HepG2 (cell line): ENCODE measurements around the gene MAJIN. TPM values are rescaled to one million over a fixed set of nuclear protein-coding genes. Genes with fewer than 3 reads are reported as not detected.
A peak's percentile ranks its signal among the peaks of the same experiment; 100 is the strongest.

Source experiments
- ATAC-seq: fragments of 200-7000 bp; cut with Tn5 transposase; 3 replicates; pipeline ENCODE4 v1.9.1; 2020; ENCODE audit warnings: mild to moderate bottlenecking, moderate library complexity
- BruUV-seq: library from RNA; stranded (reverse); fragments of 400-500 nt; replicated peaks from 2 replicates; lab custom pipeline; 2021; lab: Mats Ljungman, UMichigan
- CTCF ChIA-PET: fragments of 300-600 bp; formaldehyde crosslinking; extraction: SDS; loops from one replicate; lab custom pipeline; 2021; ENCODE audit warnings: low total read pairs, inconsistent platforms, low intra/inter-chr PET ratio; lab: Yijun Ruan, JAX
- POLR2A ChIA-PET: fragments of 350-600 bp; sonication (Branson Sonifier 250); formaldehyde crosslinking; loops from one replicate; lab custom pipeline; 2020; ENCODE audit warnings: antibody characterized with exemption, inconsistent platforms; lab: Yijun Ruan, JAX
- DNase-seq: peaks from one replicate; pipeline ENCODE4 v3.0.0-alpha.2; 2015; ENCODE audit warnings: low spot score
- FAIRE-seq: peaks from 3 replicates; lab custom pipeline; 2011; peaks lifted over from hg19 to GRCh38; lab: Jason Lieb, UNC
- H2AFZ ChIP-seq: one replicate; pipeline ENCODE4 v1.6.1; 2011; ENCODE audit warnings: low read length, inconsistent platforms
- H3K27ac ChIP-seq: fragments of 300-600 bp; 3 replicates; pipeline ENCODE4 v1.8.0; 2011; ENCODE audit warnings: mixed run types, mild to moderate bottlenecking, mixed read lengths, low read length, inconsistent platforms; ENCODE audit not compliant: insufficient read depth; ENCODE audit errors: extremely low read length
- H3K27me3 ChIP-seq, 2 experiments: fragments of 200-600 bp in 1 of 2; 2 replicates in 1 of 2; 3 replicates in 1 of 2; pipeline versions ENCODE4 v1.6.0 to v1.8.0; 2011; ENCODE audit warnings: low read length in 2 of 2, mild to moderate bottlenecking in 2 of 2, moderate library complexity in 2 of 2, inconsistent platforms in 1 of 2; ENCODE audit not compliant: insufficient read depth in 2 of 2, control insufficient read depth in 1 of 2
- H3K36me3 ChIP-seq, 2 experiments: fragments of 200-600 bp in 1 of 2; replicated peaks in 1 of 2; 2 replicates in 1 of 2; 3 replicates in 1 of 2; pipeline versions ENCODE4 v1.5.1 to v1.8.0; 2011; ENCODE audit warnings: low read length in 2 of 2, inconsistent platforms in 1 of 2; ENCODE audit not compliant: insufficient read depth in 2 of 2, control insufficient read depth in 1 of 2
- H3K4me1 ChIP-seq: 2 replicates; pipeline ENCODE4 v1.5.1; 2012; ENCODE audit warnings: low read length, inconsistent platforms; ENCODE audit not compliant: insufficient read depth
- H3K4me2 ChIP-seq: 2 replicates; pipeline ENCODE4 v1.6.0; 2011; ENCODE audit warnings: low read depth, low read length, inconsistent platforms
- H3K4me3 ChIP-seq, 3 experiments: fragments of 200-600 bp in 1 of 3; sonication (generic), shearing (Covaris generic) in 1 of 3; replicated peaks in 1 of 3; 2 replicates each; pipeline ENCODE4 v1.5.1; 2011 to 2016; ENCODE audit warnings: low read length in 3 of 3, inconsistent platforms in 2 of 3, low read depth in 2 of 3, mild to moderate bottlenecking in 2 of 3, control low read depth in 1 of 3, mixed read lengths in 1 of 3; ENCODE audit not compliant: insufficient read depth in 1 of 3
- H3K79me2 ChIP-seq: one replicate; pipeline ENCODE4 v1.6.1; 2011; ENCODE audit warnings: low read length, inconsistent platforms; ENCODE audit not compliant: insufficient read depth
- H3K9ac ChIP-seq: 2 replicates; pipeline ENCODE4 v1.6.0; 2011; ENCODE audit warnings: mild to moderate bottlenecking, low read depth, low read length, inconsistent platforms; ENCODE audit not compliant: insufficient read depth
- H3K9me3 ChIP-seq: 2 replicates; pipeline ENCODE4 v1.5.1; 2012; ENCODE audit warnings: mild to moderate bottlenecking, low read length
- H4K20me1 ChIP-seq: 2 replicates; pipeline ENCODE4 v1.6.0; 2011; ENCODE audit warnings: inconsistent platforms, mild to moderate bottlenecking, low read length, moderate library complexity; ENCODE audit not compliant: insufficient read depth
- FOXP1 ChIP-seq, 2 experiments: fragments of 450-650 bp in 1 of 2; IDR thresholded peaks; 2 replicates each; pipeline ENCODE4 v1.6.1; 2017 to 2018; ENCODE audit warnings: antibody characterized with exemption in 1 of 2
- GATAD2A ChIP-seq: IDR thresholded peaks from 2 replicates; pipeline ENCODE4 v1.6.1; 2016
- MAX ChIP-seq: IDR thresholded peaks from 2 replicates; pipeline ENCODE4 v1.6.1; 2012; ENCODE audit warnings: inconsistent platforms
- ZFX ChIP-seq: sonication (generic); formaldehyde crosslinking; IDR thresholded peaks from 2 replicates; pipeline ENCODE4 v1.4.0; 2020; ENCODE audit warnings: mild to moderate bottlenecking, low read depth, missing genetic modification reagents, moderate library complexity
- ZNF205 ChIP-seq: IDR thresholded peaks from 2 replicates; pipeline ENCODE4 v1.6.1; 2018; ENCODE audit warnings: missing biosample characterization, missing genetic modification reagents
- ZNF317 ChIP-seq: sonication (generic); formaldehyde crosslinking; IDR thresholded peaks from 2 replicates; pipeline ENCODE4 v1.5.0; 2020; ENCODE audit warnings: mild to moderate bottlenecking, missing genetic modification reagents
- ZNF557 ChIP-seq: sonication (generic); formaldehyde crosslinking; IDR thresholded peaks from 2 replicates; pipeline ENCODE4 v1.4.0; 2020; ENCODE audit warnings: missing genetic modification reagents
- ZNF710 ChIP-seq: sonication (generic); formaldehyde crosslinking; IDR thresholded peaks from 2 replicates; pipeline ENCODE4 v1.5.0; 2020; ENCODE audit warnings: mild to moderate bottlenecking, missing genetic modification reagents, borderline replicate concordance
- WGBS: methylation state at CpG from one replicate; pipeline ENCODE4 v1.1.6; 2017; ENCODE audit warnings: low lambda C conversion rate; 5-methylcytosine and 5-hydroxymethylcytosine counted together
- in situ Hi-C: cut with HindIII; loops from 2 replicates; pipeline ENCODE4 v1.10.0; 2017; ENCODE audit warnings: low pct_unique_long_range_greater_than_20kb; ENCODE audit not compliant: extremely low pct_ligation_motif_present
- intact Hi-C: fragments of 100-400 bp; cut with micrococcal nuclease; formaldehyde crosslinking; loops from one replicate; pipeline ENCODE4 v1.10.0; 2022; ENCODE audit not compliant: unreplicated experiment
- polyA plus RNA-seq, 8 experiments: library from polyadenylated mRNA; depleted of rRNA in 3 of 8; stranded (reverse) in 7 of 8; unstranded in 1 of 8; fragments of >200 nt; fragmentation: Illumina TruSeq in 4 of 8; extraction: Trizol in 4 of 8; gene quantifications; 2 replicates each; pipeline versions ENCODE4 v1.2.1 to v1.2.3, GENCODE V29; 2011 to 2016; ENCODE audit warnings: low read depth in 4 of 8, missing spikeins in 1 of 8, mixed read lengths in 1 of 8; ENCODE audit not compliant: insufficient read depth in 1 of 8
- total RNA-seq, 5 experiments: library from RNA; depleted of rRNA; stranded (reverse); fragments of >200 nt; fragmentation: Illumina TruSeq; extraction: Trizol; gene quantifications; 2 replicates each; pipeline ENCODE4 v1.2.3, GENCODE V29; 2016; ENCODE audit warnings: low read depth in 1 of 5
- TF ChIP-seq, protein P1 (sequence below): sonication (generic); formaldehyde crosslinking; IDR thresholded peaks from 2 replicates; pipeline ENCODE4 v1.8.0; 2022; ENCODE audit warnings: missing genetic modification reagents, mild to moderate bottlenecking, inconsistent platforms, borderline replicate concordance
- TF ChIP-seq, protein P2 (sequence below): sonication (generic); formaldehyde crosslinking; IDR thresholded peaks from 2 replicates; pipeline ENCODE4 v1.4.0; 2020; ENCODE audit warnings: missing genetic modification reagents
- TF ChIP-seq, protein P3 (sequence below): sonication (generic); formaldehyde crosslinking; IDR thresholded peaks from 2 replicates; pipeline ENCODE4 v1.5.0; 2020; ENCODE audit warnings: mild to moderate bottlenecking, missing genetic modification reagents
- TF ChIP-seq, protein P4 (sequence below): IDR thresholded peaks from 2 replicates; pipeline ENCODE4 v1.6.1; 2016; ENCODE audit warnings: missing compliant biosample characterization, missing genetic modification reagents, borderline replicate concordance

Gene MAJIN
- total and polyA plus RNA-seq, 2 of the 13 experiments (the other 11 are each of a cell fraction or from before 2014, with no cell fraction given): not detected

DNA sequence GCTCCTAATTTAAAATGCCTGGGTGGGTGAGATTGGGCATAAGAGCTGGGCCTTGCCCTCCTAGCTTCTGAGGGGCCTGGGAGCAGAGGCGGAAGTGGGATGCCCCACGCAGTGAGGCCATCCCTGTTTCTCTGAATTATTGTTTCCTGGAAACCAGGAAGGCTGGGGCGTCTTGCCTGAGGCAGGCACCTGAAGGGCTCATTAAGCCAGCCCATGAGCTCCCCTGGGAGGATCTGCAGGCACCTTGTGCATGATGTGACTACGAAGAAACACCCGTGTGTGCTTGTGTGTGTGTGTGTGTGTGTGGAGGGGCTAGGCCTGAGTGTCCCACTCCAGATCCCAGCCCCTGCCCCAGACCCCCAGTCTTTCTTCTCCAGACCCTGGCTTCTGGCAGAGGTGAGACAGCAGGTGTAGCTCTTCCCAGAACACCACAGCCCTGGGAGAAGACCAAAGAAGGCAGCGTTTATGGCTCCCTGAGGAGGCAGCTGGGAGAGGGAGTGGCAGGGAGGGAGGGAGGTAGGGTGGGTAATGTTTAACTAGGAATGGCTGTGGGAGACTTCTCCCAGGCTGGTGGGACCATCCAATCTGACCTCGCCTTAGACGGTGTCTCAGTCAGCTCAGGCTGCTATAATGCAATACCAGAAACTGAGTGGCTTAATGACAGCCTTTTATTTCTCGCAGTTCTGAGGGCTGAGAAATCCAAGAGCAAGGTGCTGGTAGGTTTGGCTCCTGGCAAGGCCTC is 27.0 kb upstream of the MAJIN start:
- DNase-seq (peak; percentile 63), ATAC-seq (peak; percentile 80), FAIRE-seq (peak; percentile 89)
- Histone ChIP-seq H3K79me2 (no peaks in the 10 kb centered on the region), H3K27me3 (no peaks in the 10 kb centered on the region; a peak in 1 of 5 replicates), H3K4me3 (peak overlapping the region; percentile 59 to 73 (median 61)), H4K20me1 (no peaks in the 10 kb centered on the region), H2AFZ (no peak overlapping the region), H3K4me2 (peak overlapping the region; percentile 99), H3K9me3 (no peaks in the 10 kb centered on the region), H3K36me3 (no peaks in the 10 kb centered on the region), H3K27ac (peak overlapping the region; percentile 53), H3K9ac (peak overlapping the region; percentile 58), H3K4me1 (peaks cover 71% of the 10 kb centered on the region)
- intact Hi-C loops (loop anchor here (5.0 kb wide), 1 partner anchor 152 kb away; no protein-coding TSS in a partner anchor), in situ Hi-C loops (no loop called here)
- POLR2A ChIA-PET: interaction anchor here (0.5 to 4.0 kb wide), 31 partner anchors 8 to 220 kb away, joined by 3 to 42 read pairs (median 4); partner anchors contain the start of genes ARL2, CDC42BPG, GPHA2 and MEN1
- CTCF ChIA-PET: interaction anchor here (1.1 kb wide), 1 partner anchor 15 kb away, joined by 3 read pairs; the partner anchor contains the start of gene ARL2
- no TSS peak for BruUV-seq
- WGBS: 0% methylated on average over 1 of the region's 9 CpGs
- TF ChIP-seq GATAD2A (peak; percentile 28; the same call in 1 of the 2 replicates), MAX (0 out of 2 replicates have a peak, but pooled peaks have one; percentile 12), ZNF317 (CRISPR knock-in tag) (0 out of 2 replicates have a peak, but pooled peaks have one; percentile 39), ZFX (CRISPR knock-in tag) (peak; percentile 64), ZNF557 (CRISPR knock-in tag) (no peak), ZNF710 (CRISPR knock-in tag) (0 out of 2 replicates have a peak, but pooled peaks have one; percentile 5), FOXP1 (IDR thresholded peaks at IDR 0.05) (no peak), FOXP1 (CRISPR knock-in tag; IDR thresholded peaks at IDR 0.05) (0 out of 2 replicates have a peak, but pooled peaks have one; percentile 5), ZNF205 (CRISPR knock-in tag) (no peak)
- TF ChIP-seq, protein P1, sequence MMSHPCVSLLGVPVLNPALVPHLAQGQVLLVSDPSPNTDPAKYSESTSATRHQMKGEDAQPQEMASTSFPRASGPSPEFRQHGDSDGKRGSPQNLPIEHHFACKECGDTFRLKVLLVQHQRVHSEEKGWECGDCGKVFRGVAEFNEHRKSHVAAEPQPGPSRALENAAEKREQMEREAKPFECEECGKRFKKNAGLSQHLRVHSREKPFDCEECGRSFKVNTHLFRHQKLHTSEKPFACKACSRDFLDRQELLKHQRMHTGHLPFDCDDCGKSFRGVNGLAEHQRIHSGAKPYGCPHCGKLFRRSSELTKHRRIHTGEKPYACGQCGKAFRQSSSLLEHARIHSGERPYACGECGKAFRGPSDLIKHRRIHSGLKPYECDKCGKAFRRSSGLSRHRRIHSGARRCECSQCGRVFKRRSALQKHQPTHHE (CRISPR knock-in tag): 0 out of 2 replicates have a peak, but pooled peaks have one; percentile 59
- TF ChIP-seq, protein P2, sequence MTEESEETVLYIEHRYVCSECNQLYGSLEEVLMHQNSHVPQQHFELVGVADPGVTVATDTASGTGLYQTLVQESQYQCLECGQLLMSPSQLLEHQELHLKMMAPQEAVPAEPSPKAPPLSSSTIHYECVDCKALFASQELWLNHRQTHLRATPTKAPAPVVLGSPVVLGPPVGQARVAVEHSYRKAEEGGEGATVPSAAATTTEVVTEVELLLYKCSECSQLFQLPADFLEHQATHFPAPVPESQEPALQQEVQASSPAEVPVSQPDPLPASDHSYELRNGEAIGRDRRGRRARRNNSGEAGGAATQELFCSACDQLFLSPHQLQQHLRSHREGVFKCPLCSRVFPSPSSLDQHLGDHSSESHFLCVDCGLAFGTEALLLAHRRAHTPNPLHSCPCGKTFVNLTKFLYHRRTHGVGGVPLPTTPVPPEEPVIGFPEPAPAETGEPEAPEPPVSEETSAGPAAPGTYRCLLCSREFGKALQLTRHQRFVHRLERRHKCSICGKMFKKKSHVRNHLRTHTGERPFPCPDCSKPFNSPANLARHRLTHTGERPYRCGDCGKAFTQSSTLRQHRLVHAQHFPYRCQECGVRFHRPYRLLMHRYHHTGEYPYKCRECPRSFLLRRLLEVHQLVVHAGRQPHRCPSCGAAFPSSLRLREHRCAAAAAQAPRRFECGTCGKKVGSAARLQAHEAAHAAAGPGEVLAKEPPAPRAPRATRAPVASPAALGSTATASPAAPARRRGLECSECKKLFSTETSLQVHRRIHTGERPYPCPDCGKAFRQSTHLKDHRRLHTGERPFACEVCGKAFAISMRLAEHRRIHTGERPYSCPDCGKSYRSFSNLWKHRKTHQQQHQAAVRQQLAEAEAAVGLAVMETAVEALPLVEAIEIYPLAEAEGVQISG: peak; percentile 30; the same call in 1 of the 2 replicates
- TF ChIP-seq, protein P3, sequence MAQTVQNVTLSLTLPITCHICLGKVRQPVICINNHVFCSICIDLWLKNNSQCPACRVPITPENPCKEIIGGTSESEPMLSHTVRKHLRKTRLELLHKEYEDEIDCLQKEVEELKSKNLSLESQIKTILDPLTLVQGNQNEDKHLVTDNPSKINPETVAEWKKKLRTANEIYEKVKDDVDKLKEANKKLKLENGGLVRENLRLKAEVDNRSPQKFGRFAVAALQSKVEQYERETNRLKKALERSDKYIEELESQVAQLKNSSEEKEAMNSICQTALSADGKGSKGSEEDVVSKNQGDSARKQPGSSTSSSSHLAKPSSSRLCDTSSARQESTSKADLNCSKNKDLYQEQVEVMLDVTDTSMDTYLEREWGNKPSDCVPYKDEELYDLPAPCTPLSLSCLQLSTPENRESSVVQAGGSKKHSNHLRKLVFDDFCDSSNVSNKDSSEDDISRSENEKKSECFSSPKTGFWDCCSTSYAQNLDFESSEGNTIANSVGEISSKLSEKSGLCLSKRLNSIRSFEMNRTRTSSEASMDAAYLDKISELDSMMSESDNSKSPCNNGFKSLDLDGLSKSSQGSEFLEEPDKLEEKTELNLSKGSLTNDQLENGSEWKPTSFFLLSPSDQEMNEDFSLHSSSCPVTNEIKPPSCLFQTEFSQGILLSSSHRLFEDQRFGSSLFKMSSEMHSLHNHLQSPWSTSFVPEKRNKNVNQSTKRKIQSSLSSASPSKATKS (CRISPR knock-in tag): 0 out of 2 replicates have a peak, but pooled peaks have one; percentile 47
- TF ChIP-seq, protein P4, sequence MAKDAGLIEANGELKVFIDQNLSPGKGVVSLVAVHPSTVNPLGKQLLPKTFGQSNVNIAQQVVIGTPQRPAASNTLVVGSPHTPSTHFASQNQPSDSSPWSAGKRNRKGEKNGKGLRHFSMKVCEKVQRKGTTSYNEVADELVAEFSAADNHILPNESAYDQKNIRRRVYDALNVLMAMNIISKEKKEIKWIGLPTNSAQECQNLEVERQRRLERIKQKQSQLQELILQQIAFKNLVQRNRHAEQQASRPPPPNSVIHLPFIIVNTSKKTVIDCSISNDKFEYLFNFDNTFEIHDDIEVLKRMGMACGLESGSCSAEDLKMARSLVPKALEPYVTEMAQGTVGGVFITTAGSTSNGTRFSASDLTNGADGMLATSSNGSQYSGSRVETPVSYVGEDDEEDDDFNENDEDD (CRISPR knock-in tag): peak; percentile 2; the same call in 1 of the 2 replicates
